ENCODE data around the gene DNMT1.
A peak's percentile ranks its signal among the peaks of the same experiment; 100 is the strongest.

The DNMT1 gene

GRCh38 chr19:10235003-10235402, 40.2 kb upstream of the DNMT1 start:
- in situ Hi-C loops (cut with HindIII; ENCODE audit: low pct_ligation_motif_present, low sequenced_read_pairs): no loop called here
- TF ChIP-seq, protein P1, sequence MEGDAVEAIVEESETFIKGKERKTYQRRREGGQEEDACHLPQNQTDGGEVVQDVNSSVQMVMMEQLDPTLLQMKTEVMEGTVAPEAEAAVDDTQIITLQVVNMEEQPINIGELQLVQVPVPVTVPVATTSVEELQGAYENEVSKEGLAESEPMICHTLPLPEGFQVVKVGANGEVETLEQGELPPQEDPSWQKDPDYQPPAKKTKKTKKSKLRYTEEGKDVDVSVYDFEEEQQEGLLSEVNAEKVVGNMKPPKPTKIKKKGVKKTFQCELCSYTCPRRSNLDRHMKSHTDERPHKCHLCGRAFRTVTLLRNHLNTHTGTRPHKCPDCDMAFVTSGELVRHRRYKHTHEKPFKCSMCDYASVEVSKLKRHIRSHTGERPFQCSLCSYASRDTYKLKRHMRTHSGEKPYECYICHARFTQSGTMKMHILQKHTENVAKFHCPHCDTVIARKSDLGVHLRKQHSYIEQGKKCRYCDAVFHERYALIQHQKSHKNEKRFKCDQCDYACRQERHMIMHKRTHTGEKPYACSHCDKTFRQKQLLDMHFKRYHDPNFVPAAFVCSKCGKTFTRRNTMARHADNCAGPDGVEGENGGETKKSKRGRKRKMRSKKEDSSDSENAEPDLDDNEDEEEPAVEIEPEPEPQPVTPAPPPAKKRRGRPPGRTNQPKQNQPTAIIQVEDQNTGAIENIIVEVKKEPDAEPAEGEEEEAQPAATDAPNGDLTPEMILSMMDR (IDR thresholded peaks at IDR 0.05; ENCODE audit: low read depth, low read length, missing control alignments): no peak
- Histone ChIP-seq H3K27me3 (replicated peaks) (no peaks in the 10 kb centered on the region), H3K27ac (no peak overlapping the region), H3K4me3 (ENCODE audit: low read depth, low read length) (no peak overlapping the region), H3K36me3 (replicated peaks) (no peaks in the 10 kb centered on the region)
- no peak for DNase-seq

DNA sequence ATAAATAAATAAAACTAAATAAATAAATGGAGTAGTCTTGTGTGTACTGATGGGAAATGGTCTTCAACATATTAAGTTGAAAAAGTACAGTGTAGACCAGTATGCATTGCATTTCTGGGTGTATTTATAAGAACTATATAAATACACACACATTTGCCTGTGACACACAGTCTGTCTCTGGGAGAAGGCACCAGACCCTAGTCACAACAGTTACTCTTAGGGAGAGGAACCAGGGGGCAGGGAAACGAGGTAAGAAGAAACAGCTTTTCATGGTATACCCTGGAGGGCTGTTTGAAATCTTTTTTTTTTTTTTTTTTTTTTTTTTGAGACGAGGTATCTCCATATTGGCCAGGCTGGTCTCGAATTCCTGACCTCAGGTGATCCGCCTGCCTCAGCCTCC, 39.2 kb upstream of the DNMT1 start:
- TF ChIP-seq, protein P1 (IDR thresholded peaks at IDR 0.05; ENCODE audit: low read depth, low read length, missing control alignments): no peak

GRCh38 chr19:10231612-10232228, 37.0 kb upstream of the DNMT1 start:
- TF ChIP-seq, protein P1 (IDR thresholded peaks at IDR 0.05; ENCODE audit: low read depth, low read length, missing control alignments): no peak
- Histone ChIP-seq H3K27me3 (replicated peaks) (no peaks in the 10 kb centered on the region), H3K36me3 (replicated peaks) (no peaks in the 10 kb centered on the region), H3K4me3 (ENCODE audit: low read depth, low read length) (peak overlapping the region; percentile 74), H3K27ac (no peak overlapping the region)
- DNase-seq: no peak
- in situ Hi-C loops (cut with HindIII; ENCODE audit: low pct_ligation_motif_present, low sequenced_read_pairs): no loop called here

More for the DNA sequence above, 39.2 kb upstream of the DNMT1 start:
- in situ Hi-C loops (cut with HindIII; ENCODE audit: low pct_ligation_motif_present, low sequenced_read_pairs): no loop called here
- DNase-seq: no peak
- H3K27me3 ChIP-seq (replicated peaks): no peaks in the 10 kb centered on the region
- H3K36me3 ChIP-seq (replicated peaks): no peaks in the 10 kb centered on the region
- H3K27ac ChIP-seq: no peak overlapping the region
- no peak overlapping the region for H3K4me3 ChIP-seq (ENCODE audit: low read depth, low read length)

GRCh38 chr19:10230861-10231611, 36.3 kb upstream of the DNMT1 start, which contains the start of gene S1PR2:
TSS of gene S1PR2 (minus strand) at chr19:10231331. CDS start at chr19:10224905, 6,426 bp downstream.
- Histone ChIP-seq H3K27ac (peak within 1 kb of the TSS; percentile 65), H3K4me3 (ENCODE audit: low read depth, low read length) (peak within 1 kb of the TSS; percentile 74), H3K27me3 (replicated peaks) (no peaks in the 10 kb centered on the region), H3K36me3 (replicated peaks) (no peaks in the 10 kb centered on the region)
- TF ChIP-seq, protein P1 (IDR thresholded peaks at IDR 0.05; ENCODE audit: low read depth, low read length, missing control alignments): no peak
- in situ Hi-C loops (cut with HindIII; ENCODE audit: low pct_ligation_motif_present, low sequenced_read_pairs): no loop called here
- peak; percentile 48 for DNase-seq

DNA sequence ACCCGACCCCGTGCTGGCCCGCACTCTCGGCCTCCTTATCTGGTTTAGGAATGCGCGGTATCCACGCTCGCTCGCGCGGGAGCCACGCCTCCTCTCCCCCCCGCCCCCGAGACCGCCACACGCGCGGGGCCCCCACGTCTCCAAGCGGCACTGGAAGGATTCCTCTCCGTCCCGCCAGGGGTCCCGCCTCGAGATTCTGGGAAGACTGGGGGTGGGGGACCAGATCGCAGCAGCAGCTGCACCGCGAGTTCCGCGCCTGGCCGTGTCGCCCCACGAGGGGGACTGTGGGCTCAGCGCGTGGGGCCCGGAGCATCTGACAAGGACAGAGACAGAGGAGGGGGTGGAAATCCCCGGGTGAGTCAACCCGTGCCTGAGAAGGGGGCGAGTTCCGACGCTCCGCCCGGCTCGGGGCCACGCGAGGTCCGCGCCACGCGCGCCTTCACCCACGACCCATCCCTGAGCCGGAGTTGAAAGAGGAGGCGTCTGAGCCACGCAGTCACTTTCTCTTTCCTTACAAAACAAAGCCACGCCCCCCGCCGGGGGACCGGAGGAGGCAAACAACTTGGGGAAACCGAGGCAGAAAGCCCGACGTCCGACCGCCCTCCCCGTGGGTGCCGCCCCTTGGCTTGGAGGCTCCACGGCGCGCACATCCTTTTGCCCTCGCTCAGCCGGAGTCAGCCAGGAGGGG, 35.6 kb upstream of the DNMT1 start:
- in situ Hi-C loops (cut with HindIII; ENCODE audit: low pct_ligation_motif_present, low sequenced_read_pairs): no loop called here
- TF ChIP-seq, protein P1 (IDR thresholded peaks at IDR 0.05; ENCODE audit: low read depth, low read length, missing control alignments): peak; percentile 21
- H3K27ac ChIP-seq: peak overlapping the region; percentile 65
- H3K4me3 ChIP-seq (ENCODE audit: low read depth, low read length): peak overlapping the region; percentile 74
- no peaks in the 10 kb centered on the region for H3K27me3 ChIP-seq (replicated peaks)
- no peaks in the 10 kb centered on the region for H3K36me3 ChIP-seq (replicated peaks)
- no peak for DNase-seq
